Upper lobe of right lung (tissue), 1 donor: ENCODE measurements around the gene ESPN. TPM values are rescaled to one million over a fixed set of nuclear protein-coding genes. Genes with fewer than 3 reads are reported as not detected.
A peak's percentile ranks its signal among the peaks of the same experiment; 100 is the strongest.
"Not testable (repeated sequence)": the region's sequence is repeated elsewhere in the genome, so short reads cannot be mapped to it uniquely, and the experiment has no call there.

ENCODE experiments used
- ATAC-seq: fragments of 200-7000 bp; cut with Tn5 transposase; one replicate; pipeline ENCODE4 v1.9.1; 2020; ENCODE audit warnings: mild to moderate bottlenecking, moderate library complexity
- DNase-seq: peaks from one replicate; pipeline ENCODE4 v3.0.0-alpha.2; 2020
- H3K27ac ChIP-seq: fragments of 200-600 bp; one replicate; pipeline ENCODE4 v1.8.0; 2022
- H3K27me3 ChIP-seq: fragments of 200-600 bp; one replicate; pipeline ENCODE4 v1.8.0; 2022; ENCODE audit warnings: mild to moderate bottlenecking
- H3K36me3 ChIP-seq: fragments of 200-600 bp; one replicate; pipeline ENCODE4 v1.8.0; 2022
- H3K4me1 ChIP-seq: fragments of 200-600 bp; one replicate; pipeline ENCODE4 v1.8.0; 2022
- H3K4me3 ChIP-seq: fragments of 200-600 bp; one replicate; pipeline ENCODE4 v1.8.0; 2022; ENCODE audit warnings: mild to moderate bottlenecking
- H3K9me3 ChIP-seq: fragments of 200-600 bp; one replicate; pipeline ENCODE4 v1.8.0; 2022
- intact Hi-C: fragments of 100-400 bp; cut with DNase I; formaldehyde crosslinking; loops from one replicate; pipeline ENCODE4 v1.11.0; 2022
- total RNA-seq: library from RNA; stranded (reverse); fragmentation: NEBNext Ultra II Directional; extraction: Animal tissue kit (Norgen Biotek cat#: 25700); gene quantifications from one replicate; pipeline ENCODE4 v1.2.1, GENCODE V29; 2021
- TF ChIP-seq, protein P1 (sequence below): fragments of 200-600 bp; IDR thresholded peaks from one replicate; pipeline ENCODE4 v1.8.0; 2022; ENCODE audit warnings: antibody characterized with exemption
- donor health status: DM: no; HTN: yes; CAD: no; lungs with severe emphysema.

ESPN gene
- total RNA-seq, 1 donor from 2014 or later = 4.3 TPM

DNA sequence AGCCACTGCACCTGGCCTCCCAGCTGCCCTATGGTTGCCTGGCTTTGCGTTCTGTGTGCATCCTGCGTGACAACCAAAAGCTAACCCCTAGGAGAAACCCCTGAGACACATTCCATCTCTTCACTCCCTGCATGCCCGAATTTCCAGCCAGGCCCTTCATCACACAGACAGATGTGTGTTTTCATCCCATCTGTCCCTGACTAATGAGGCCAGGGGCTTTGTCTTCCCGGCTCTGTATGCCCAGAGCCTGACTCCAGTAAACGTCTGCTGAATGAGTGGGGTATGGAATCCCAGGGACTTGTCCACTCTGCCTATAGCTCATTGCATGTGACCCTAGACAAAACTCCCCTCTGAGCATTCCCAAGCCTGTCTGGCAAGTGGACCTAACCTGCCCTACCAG lies 9.6 kb downstream of the ESPN start:
- H3K9me3 ChIP-seq = no peaks in the 10 kb centered on the region
- intact Hi-C loops = no loop called here
- no peaks in the 10 kb centered on the region for H3K36me3 ChIP-seq
- H3K4me1 ChIP-seq = no peaks in the 10 kb centered on the region
- no peak overlapping the region for H3K27ac ChIP-seq
- TF ChIP-seq, protein P1, sequence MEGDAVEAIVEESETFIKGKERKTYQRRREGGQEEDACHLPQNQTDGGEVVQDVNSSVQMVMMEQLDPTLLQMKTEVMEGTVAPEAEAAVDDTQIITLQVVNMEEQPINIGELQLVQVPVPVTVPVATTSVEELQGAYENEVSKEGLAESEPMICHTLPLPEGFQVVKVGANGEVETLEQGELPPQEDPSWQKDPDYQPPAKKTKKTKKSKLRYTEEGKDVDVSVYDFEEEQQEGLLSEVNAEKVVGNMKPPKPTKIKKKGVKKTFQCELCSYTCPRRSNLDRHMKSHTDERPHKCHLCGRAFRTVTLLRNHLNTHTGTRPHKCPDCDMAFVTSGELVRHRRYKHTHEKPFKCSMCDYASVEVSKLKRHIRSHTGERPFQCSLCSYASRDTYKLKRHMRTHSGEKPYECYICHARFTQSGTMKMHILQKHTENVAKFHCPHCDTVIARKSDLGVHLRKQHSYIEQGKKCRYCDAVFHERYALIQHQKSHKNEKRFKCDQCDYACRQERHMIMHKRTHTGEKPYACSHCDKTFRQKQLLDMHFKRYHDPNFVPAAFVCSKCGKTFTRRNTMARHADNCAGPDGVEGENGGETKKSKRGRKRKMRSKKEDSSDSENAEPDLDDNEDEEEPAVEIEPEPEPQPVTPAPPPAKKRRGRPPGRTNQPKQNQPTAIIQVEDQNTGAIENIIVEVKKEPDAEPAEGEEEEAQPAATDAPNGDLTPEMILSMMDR = no peak
- ATAC-seq (no peak), DNase-seq (no peak)
- H3K4me3 ChIP-seq = no peak overlapping the region
- peaks cover 19% of the 10 kb centered on the region for H3K27me3 ChIP-seq

DNA sequence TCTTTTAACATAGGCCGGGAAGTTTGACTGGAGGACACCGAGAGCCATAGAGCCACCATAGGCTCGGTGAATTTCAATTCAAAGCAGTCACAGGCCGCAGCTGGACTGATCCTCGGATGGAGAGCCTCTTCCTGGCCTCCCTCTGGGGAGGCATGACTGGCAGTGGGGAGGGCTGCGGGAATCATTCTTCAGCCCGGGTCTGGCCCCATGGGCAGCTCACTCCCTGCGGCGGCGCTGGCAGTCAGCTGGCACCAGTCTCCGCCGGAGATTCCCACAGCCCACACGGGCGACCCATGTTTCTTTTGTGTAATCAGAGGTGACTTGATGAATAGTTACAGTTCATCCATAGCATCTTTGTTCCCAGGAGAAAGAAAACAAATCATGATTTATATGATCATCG lies 10.6 kb downstream of the ESPN start:
- Histone ChIP-seq H3K36me3 (no peaks in the 10 kb centered on the region), H3K27me3 (peaks cover 25% of the 10 kb centered on the region), H3K4me1 (no peaks in the 10 kb centered on the region), H3K27ac (no peak overlapping the region), H3K4me3 (no peak overlapping the region), H3K9me3 (no peaks in the 10 kb centered on the region)
- ATAC-seq (no peak), DNase-seq (no peak)
- intact Hi-C loops = no loop called here
- TF ChIP-seq, protein P1 = no peak

DNA sequence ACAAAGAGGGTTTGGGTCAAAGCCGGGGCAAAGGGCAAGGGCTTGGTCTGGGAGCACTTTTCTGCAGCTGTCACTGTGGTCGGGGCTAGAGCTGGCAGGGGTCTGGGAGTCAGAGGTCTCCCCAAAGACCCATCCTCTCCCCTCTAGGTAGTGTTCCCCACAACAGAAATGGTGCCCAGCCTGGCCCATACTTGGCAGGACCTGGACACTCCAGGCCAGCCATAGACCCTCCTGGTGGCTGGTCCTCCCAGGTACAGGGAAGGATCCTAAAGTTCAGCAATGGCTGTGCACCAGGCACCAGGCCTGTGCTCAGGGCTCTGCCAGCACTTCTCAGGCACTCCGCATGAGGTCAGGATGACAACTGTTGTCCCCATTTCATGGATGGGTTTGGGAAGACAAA lies 11.0 kb downstream of the ESPN start:
- ATAC-seq (no peak), DNase-seq (no peak)
- Histone ChIP-seq H3K36me3 (no peaks in the 10 kb centered on the region), H3K27me3 (peaks cover 24% of the 10 kb centered on the region), H3K4me3 (no peak overlapping the region), H3K27ac (no peak overlapping the region), H3K4me1 (no peaks in the 10 kb centered on the region), H3K9me3 (no peaks in the 10 kb centered on the region)
- intact Hi-C loops = no loop called here
- TF ChIP-seq, protein P1 = no peak

DNA sequence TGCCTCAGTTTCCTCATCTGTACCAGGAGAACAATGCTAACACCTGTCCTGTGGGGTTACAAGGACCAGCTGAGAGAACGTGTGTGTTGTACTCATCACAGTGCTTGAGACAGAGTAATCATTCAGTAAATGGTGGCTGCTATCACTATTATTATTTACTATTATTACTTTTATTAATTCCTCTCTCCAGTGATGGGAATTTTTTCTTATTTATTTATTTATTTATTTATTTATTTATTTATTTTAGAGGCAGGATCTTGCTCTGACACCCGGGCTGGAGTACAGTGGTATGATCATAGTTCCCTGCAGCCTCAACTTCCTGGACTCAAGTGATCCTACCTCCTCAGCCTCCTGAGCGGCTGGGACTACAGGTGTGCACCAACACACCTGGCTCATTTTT lies 11.7 kb downstream of the ESPN start:
- H3K4me3 ChIP-seq, intact Hi-C loops, H3K9me3 ChIP-seq, H3K27ac ChIP-seq, H3K36me3 ChIP-seq, DNase-seq, ATAC-seq, H3K4me1 ChIP-seq: not testable (repeated sequence)
- H3K27me3 ChIP-seq = peaks cover 29% of the 10 kb centered on the region

DNA sequence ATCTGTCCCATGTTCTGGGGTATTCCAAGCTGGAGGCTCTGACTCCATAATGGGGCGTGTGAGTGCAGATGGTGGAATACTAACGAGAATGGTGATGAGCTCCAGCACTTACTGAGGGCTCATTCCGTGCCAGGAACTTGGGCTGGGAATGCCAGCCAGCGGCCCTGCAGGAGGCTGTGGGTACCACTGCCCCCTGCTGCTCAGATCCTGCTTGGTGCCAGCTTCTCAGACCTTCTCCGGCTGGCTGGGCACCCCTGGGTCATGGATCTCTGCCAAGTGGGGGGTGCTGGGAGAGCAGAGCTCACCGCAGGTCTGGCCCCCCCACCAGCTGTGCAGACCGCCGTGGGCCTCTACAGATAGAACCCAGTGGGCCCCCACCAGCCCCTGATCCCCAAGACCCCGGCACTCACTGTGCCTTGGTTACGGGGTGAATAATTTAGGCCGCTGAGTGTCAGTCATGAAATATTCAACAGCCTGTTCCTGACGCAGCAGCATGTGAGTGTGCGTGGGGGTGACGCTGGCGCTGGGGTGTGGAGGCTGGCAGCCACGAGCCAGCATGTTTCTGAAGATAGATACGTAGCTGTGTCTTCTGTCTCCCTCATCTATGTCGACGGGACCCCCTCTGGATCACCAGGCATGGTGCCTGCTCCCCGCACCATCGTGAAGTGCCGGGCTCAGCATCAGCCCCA lies 12.6 kb downstream of the ESPN start:
- H3K9me3 ChIP-seq, intact Hi-C loops, H3K4me3 ChIP-seq, H3K36me3 ChIP-seq, H3K4me1 ChIP-seq, H3K27ac ChIP-seq, ATAC-seq, DNase-seq: not testable (repeated sequence)
- H3K27me3 ChIP-seq = peaks cover 31% of the 10 kb centered on the region
- TF ChIP-seq, protein P1 = peak; percentile 14

DNA sequence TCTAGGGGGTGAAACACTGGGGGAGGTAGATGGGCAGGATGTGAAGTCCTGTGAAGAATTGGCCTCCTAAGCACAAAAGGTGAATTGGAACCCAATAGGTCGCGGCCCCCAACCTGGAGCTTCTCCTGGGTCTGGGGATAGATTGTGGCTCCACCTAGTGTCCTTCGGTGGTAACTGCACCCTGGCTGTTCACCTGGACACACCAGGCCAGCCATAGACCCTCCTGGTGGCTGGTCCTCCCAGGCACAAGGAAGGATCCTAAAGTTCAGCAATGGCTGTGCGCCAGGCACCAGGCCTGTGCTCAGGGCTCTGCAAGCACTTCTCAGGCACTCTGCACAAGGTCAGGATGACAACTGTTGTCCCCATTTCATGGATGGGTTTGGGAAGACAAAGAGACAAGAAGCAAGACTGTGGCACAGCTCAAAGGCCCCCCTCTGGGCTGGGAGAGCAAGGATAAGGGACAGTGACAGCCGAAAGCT lies 13.5 kb downstream of the ESPN start:
- TF ChIP-seq, protein P1 = peak; percentile 97
- H3K4me1 ChIP-seq = no peaks in the 10 kb centered on the region
- no peaks in the 10 kb centered on the region for H3K36me3 ChIP-seq
- DNase-seq = no peak
- ATAC-seq = peak; percentile 76
- no peak overlapping the region for H3K4me3 ChIP-seq
- no peak overlapping the region for H3K27ac ChIP-seq
- intact Hi-C loops = no loop called here
- peaks cover 31% of the 10 kb centered on the region for H3K27me3 ChIP-seq
- H3K9me3 ChIP-seq = no peaks in the 10 kb centered on the region
